CMK (cell line): ENCODE measurements around the gene DHCR24.

Source experiments
- DNase-seq: peaks from one replicate; pipeline ENCODE4 v3.0.0-alpha.2; 2010; ENCODE audit warnings: low read depth

The DHCR24 gene

GRCh38 chr1:54846301-54846700 lies 40.7 kb downstream of the DHCR24 start:
- DNase-seq: no peak

GRCh38 chr1:54845772-54846171 lies 41.2 kb downstream of the DHCR24 start:
- no peak for DNase-seq

GRCh38 chr1:54844564-54844963 lies 42.4 kb downstream of the DHCR24 start:
- DNase-seq: no peak

- DNase-seq: no peak
Observed at GRCh38 chr1:54843449-54843848, 43.5 kb downstream of the DHCR24 start.

GRCh38 chr1:54842963-54843362 lies 44.0 kb downstream of the DHCR24 start:
- no peak for DNase-seq

- no peak for DNase-seq
Observed at GRCh38 chr1:54842206-54842915, 44.6 kb downstream of the DHCR24 start.

- no peak for DNase-seq
Observed at GRCh38 chr1:54839824-54840223, 47.2 kb downstream of the DHCR24 start.

- no peak for DNase-seq
Observed at GRCh38 chr1:54838565-54839180, 48.3 kb downstream of the DHCR24 start.

GRCh38 chr1:54837002-54837853 lies 49.8 kb downstream of the DHCR24 start:
- no peak for DNase-seq

- no peak for DNase-seq
Observed at GRCh38 chr1:54836594-54836993, 50.4 kb downstream of the DHCR24 start.

- no peak for DNase-seq
Observed at GRCh38 chr1:54835970-54836369, 51.0 kb downstream of the DHCR24 start.

- no peak for DNase-seq
Observed at GRCh38 chr1:54835131-54835898, 51.7 kb downstream of the DHCR24 start.

- DNase-seq: no peak
Observed at GRCh38 chr1:54834007-54834541, 52.9 kb downstream of the DHCR24 start.

GRCh38 chr1:54833121-54833520 lies 53.9 kb downstream of the DHCR24 start:
- DNase-seq: no peak

- DNase-seq: no peak
Observed at GRCh38 chr1:54826226-54826816, 60.7 kb downstream of the DHCR24 start.

- no peak for DNase-seq
Observed at GRCh38 chr1:54825696-54826095, 61.3 kb downstream of the DHCR24 start.

GRCh38 chr1:54823670-54824069 lies 63.3 kb downstream of the DHCR24 start:
- DNase-seq: no peak

- no peak for DNase-seq
Observed at GRCh38 chr1:54819733-54820132, 67.3 kb downstream of the DHCR24 start.

- no peak for DNase-seq
Observed at GRCh38 chr1:54819195-54819536, 67.8 kb downstream of the DHCR24 start.

- no peak for DNase-seq
Observed at GRCh38 chr1:54818461-54819194, 68.4 kb downstream of the DHCR24 start.

- DNase-seq: no peak
Observed at GRCh38 chr1:54816951-54817350, 70.0 kb downstream of the DHCR24 start.
